IMR-90 (cell line): ENCODE measurements around the gene FAM43B. TPM values are rescaled to one million over a fixed set of nuclear protein-coding genes. Genes with fewer than 3 reads are reported as not detected.

ENCODE experiments used
- ATAC-seq: fragments of 200-7000 bp; cut with Tn5 transposase; 2 replicates; pipeline ENCODE4 v1.9.1; 2020; ENCODE audit warnings: low read depth, mild to moderate bottlenecking, moderate library complexity
- BruUV-seq: library from RNA; stranded (reverse); fragments of 400-500 nt; replicated peaks from 2 replicates; lab custom pipeline; 2021; lab: Mats Ljungman, UMichigan
- CTCF ChIA-PET: fragments of 300-600 bp; formaldehyde crosslinking; extraction: SDS; loops from one replicate; lab custom pipeline; 2021; ENCODE audit warnings: antibody characterized with exemption; lab: Yijun Ruan, JAX
- POLR2A ChIA-PET: fragments of 300-600 bp; sonication (Branson Sonifier 250); formaldehyde crosslinking; loops from one replicate; lab custom pipeline; 2022; ENCODE audit warnings: antibody characterized with exemption; ENCODE audit not compliant: unreplicated experiment; lab: Charles Lee
- DNase-seq: peaks from one replicate; pipeline ENCODE4 v3.0.0; 2013
- H2AFZ ChIP-seq: replicated peaks from 2 replicates; pipeline ENCODE3; 2013; ENCODE audit warnings: low read length, mild to moderate bottlenecking; ENCODE audit not compliant: poor library complexity
- H2AK5ac ChIP-seq: 2 replicates; pipeline ENCODE4 v1.6.1; 2013; ENCODE audit warnings: low read depth, low read length, inconsistent platforms
- H2AK9ac ChIP-seq: replicated peaks from 2 replicates; pipeline ENCODE3; 2013; ENCODE audit warnings: mild to moderate bottlenecking, low read depth, low read length, moderate library complexity; ENCODE audit not compliant: poor library complexity
- H2BK120ac ChIP-seq: 2 replicates; pipeline ENCODE4 v1.6.1; 2013; ENCODE audit warnings: low read depth, low read length, inconsistent platforms
- H2BK15ac ChIP-seq: 3 replicates; pipeline ENCODE4 v1.6.1; 2013; ENCODE audit warnings: low read depth, low read length, inconsistent platforms
- H2BK20ac ChIP-seq: 2 replicates; pipeline ENCODE4 v1.6.1; 2013; ENCODE audit warnings: low read depth, mild to moderate bottlenecking, inconsistent platforms, low read length, moderate library complexity
- H2BK5ac ChIP-seq: 2 replicates; pipeline ENCODE4 v1.6.1; 2013; ENCODE audit warnings: mild to moderate bottlenecking, low read depth, low read length, inconsistent platforms; ENCODE audit not compliant: poor library complexity, severe bottlenecking
- H3K14ac ChIP-seq: replicated peaks from 2 replicates; pipeline ENCODE4 v1.6.1; 2013; ENCODE audit warnings: low read depth, low read length, inconsistent platforms
- H3K18ac ChIP-seq: 2 replicates; pipeline ENCODE4 v1.6.1; 2013; ENCODE audit warnings: low read depth, low read length, control low read depth
- H3K23ac ChIP-seq: 2 replicates; pipeline ENCODE4 v1.6.1; 2013; ENCODE audit warnings: low read depth, low read length, inconsistent platforms
- H3K27ac ChIP-seq: 2 replicates; pipeline ENCODE4 v1.5.1; 2013; ENCODE audit warnings: mild to moderate bottlenecking, control low read depth, low read length; ENCODE audit not compliant: insufficient read depth
- H3K27me3 ChIP-seq: 2 replicates; pipeline ENCODE4 v1.6.1; 2013; ENCODE audit warnings: low read length; ENCODE audit not compliant: control insufficient read depth, insufficient read depth
- H3K36me3 ChIP-seq: 2 replicates; pipeline ENCODE4 v1.6.1; 2013; ENCODE audit warnings: low read length, mixed read lengths; ENCODE audit not compliant: control insufficient read depth, insufficient read depth
- H3K4ac ChIP-seq: 2 replicates; pipeline ENCODE4 v1.6.1; 2013; ENCODE audit warnings: low read depth, low read length, inconsistent platforms
- H3K4me1 ChIP-seq: 2 replicates; pipeline ENCODE4 v1.6.1; 2013; ENCODE audit warnings: low read length, mixed read lengths; ENCODE audit not compliant: control insufficient read depth, insufficient read depth
- H3K4me2 ChIP-seq: 2 replicates; pipeline ENCODE4 v1.6.1; 2013; ENCODE audit warnings: low read depth, mild to moderate bottlenecking, control low read depth, low read length, moderate library complexity
- H3K4me3 ChIP-seq: 2 replicates; pipeline ENCODE4 v1.5.1; 2013; ENCODE audit warnings: low read depth, mild to moderate bottlenecking, control low read depth, low read length, moderate library complexity; ENCODE audit not compliant: insufficient read depth
- H3K56ac ChIP-seq: 2 replicates; pipeline ENCODE4 v1.6.1; 2013; ENCODE audit warnings: low read length, inconsistent platforms; ENCODE audit not compliant: insufficient read depth; ENCODE audit errors: extremely low read depth
- H3K79me1 ChIP-seq, 2 experiments: 2 replicates each; pipeline ENCODE4 v1.6.1; 2013; ENCODE audit warnings: low read length in 2 of 2, inconsistent platforms in 1 of 2, low read depth in 1 of 2
- H3K9ac ChIP-seq: 2 replicates; pipeline ENCODE4 v1.6.1; 2013; ENCODE audit warnings: low read depth, low read length, control low read depth
- H3K9me1 ChIP-seq: 2 replicates; pipeline ENCODE4 v1.6.1; 2013; ENCODE audit warnings: low read length, inconsistent platforms; ENCODE audit not compliant: insufficient read depth
- H3K9me3 ChIP-seq: 2 replicates; pipeline ENCODE4 v1.6.1; 2013; ENCODE audit warnings: low read length; ENCODE audit not compliant: control insufficient read depth, insufficient read depth
- H4K20me1 ChIP-seq: 2 replicates; pipeline ENCODE4 v1.6.1; 2013; ENCODE audit warnings: low read length, inconsistent platforms; ENCODE audit not compliant: insufficient read depth
- H4K5ac ChIP-seq: 2 replicates; pipeline ENCODE4 v1.6.1; 2013; ENCODE audit warnings: mild to moderate bottlenecking, low read depth, low read length, control low read depth
- H4K8ac ChIP-seq, 2 experiments: 2 replicates each; pipeline ENCODE4 v1.6.1; 2013; ENCODE audit warnings: low read depth in 2 of 2, low read length in 2 of 2, control low read depth in 1 of 2, inconsistent platforms in 1 of 2
- H4K91ac ChIP-seq: 2 replicates; pipeline ENCODE4 v1.6.1; 2013; ENCODE audit warnings: low read depth, low read length, inconsistent platforms; ENCODE audit not compliant: insufficient read depth
- POLR2A ChIP-seq: IDR thresholded peaks from 2 replicates; pipeline ENCODE4 v1.6.1; 2012; ENCODE audit warnings: mild to moderate bottlenecking, low read depth, low read length
- WGBS, 2 experiments: methylation state at CpG; one replicate each; pipeline versions ENCODE4 v1.1.5 to v1.1.7; 2013; ENCODE audit warnings: missing lambda C conversion rate in 2 of 2; ENCODE audit not compliant: insufficient read length in 1 of 2; ENCODE audit errors: extremely low coverage in 2 of 2; 5-methylcytosine and 5-hydroxymethylcytosine counted together
- dilution Hi-C: fragments of 300-500 bp; cut with HindIII; formaldehyde crosslinking; loops from one replicate; pipeline ENCODE4 v1.14.3; 2018; ENCODE audit warnings: low sequenced_read_pairs; ENCODE audit not compliant: unreplicated experiment
- in situ Hi-C: fragments of 300-500 bp; cut with MboI; formaldehyde crosslinking; loops from 3 replicates; pipeline ENCODE4 v1.14.3; 2019; ENCODE audit warnings: low sequenced_read_pairs, inconsistent platforms, mixed read lengths
- intact Hi-C: fragments of 100-400 bp; cut with micrococcal nuclease; formaldehyde crosslinking; loops from 2 replicates; pipeline ENCODE4 v1.10.0; 2022
- polyA plus RNA-seq, 3 experiments: library from polyadenylated mRNA; depleted of rRNA; stranded (reverse); fragments of >200 nt; gene quantifications; 2 replicates each; pipeline ENCODE4 v1.2.3, GENCODE V29; 2012; ENCODE audit warnings: low replicate concordance in 1 of 3
- total RNA-seq: library from RNA; depleted of rRNA; stranded (reverse); fragments of >200 nt; gene quantifications from 2 replicates; pipeline ENCODE4 v1.2.3, GENCODE V29; 2012
- TF ChIP-seq, protein P1 (sequence below): conservative IDR thresholded peaks from 2 replicates; pipeline ENCODE4 v1.5.1; 2012; ENCODE audit warnings: mild to moderate bottlenecking, low read depth, low read length, improper control_type of control experiment

Gene FAM43B
- total and polyA plus RNA-seq, 2 of the 4 experiments (the other 2 are of a cell fraction): 0.05 TPM; not detected in 1

DNA sequence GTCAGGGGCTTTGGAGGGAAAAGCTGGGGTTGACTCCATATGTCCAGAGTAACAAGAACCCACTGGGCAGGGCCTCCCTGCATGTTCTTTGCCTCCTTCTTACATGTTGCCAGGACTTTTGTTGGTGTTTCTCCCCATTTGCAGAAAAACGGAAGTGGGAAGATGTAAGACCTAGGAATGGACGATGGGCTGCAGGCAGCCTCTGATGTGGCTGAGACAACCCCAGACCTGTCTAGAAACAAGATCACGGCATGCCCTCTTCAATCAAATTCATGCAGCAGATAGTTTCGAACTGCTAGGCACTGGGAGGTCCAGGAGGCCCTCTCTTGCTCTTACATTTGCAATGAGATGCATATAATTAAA lies 3.4 kb downstream of the FAM43B start:
- intact Hi-C loops: no loop called here
- BruUV-seq: no TSS peak
- no CpG with 5 or more reads among the region's 4 CpGs for WGBS, 2 experiments
- in situ Hi-C loops: no loop called here
- no peak overlapping the region for H3K23ac ChIP-seq
- dilution Hi-C loops: no loop called here
- H3K4me1 ChIP-seq: no peaks in the 10 kb centered on the region
- no peaks in the 10 kb centered on the region for H3K9me1 ChIP-seq
- ATAC-seq (no peak), DNase-seq (no peak)
- no peak overlapping the region for H2AFZ ChIP-seq
- H3K4me2 ChIP-seq: no peak overlapping the region
- no peaks in the 10 kb centered on the region for H3K79me1 ChIP-seq
- H3K18ac ChIP-seq: no peak overlapping the region
- H3K4ac ChIP-seq: no peak overlapping the region
- no peak overlapping the region for H3K56ac ChIP-seq
- no peaks in the 10 kb centered on the region for H3K36me3 ChIP-seq
- CTCF ChIA-PET: no interaction called here
- no peak overlapping the region for H4K8ac ChIP-seq
- H3K27me3 ChIP-seq: peaks cover 81% of the 10 kb centered on the region
- H4K5ac ChIP-seq: no peak overlapping the region
- no peak overlapping the region for H3K27ac ChIP-seq
- no peak overlapping the region for H2BK120ac ChIP-seq
- H2AK5ac ChIP-seq: no peak overlapping the region
- H2AK9ac ChIP-seq: no peak overlapping the region
- no peak overlapping the region for H2BK15ac ChIP-seq
- H3K4me3 ChIP-seq: no peak overlapping the region
- H3K9me3 ChIP-seq: no peaks in the 10 kb centered on the region
- no peak overlapping the region for H3K14ac ChIP-seq
- POLR2A ChIA-PET: no interaction called here
- H2BK5ac ChIP-seq: no peak overlapping the region
- TF ChIP-seq, protein P1, sequence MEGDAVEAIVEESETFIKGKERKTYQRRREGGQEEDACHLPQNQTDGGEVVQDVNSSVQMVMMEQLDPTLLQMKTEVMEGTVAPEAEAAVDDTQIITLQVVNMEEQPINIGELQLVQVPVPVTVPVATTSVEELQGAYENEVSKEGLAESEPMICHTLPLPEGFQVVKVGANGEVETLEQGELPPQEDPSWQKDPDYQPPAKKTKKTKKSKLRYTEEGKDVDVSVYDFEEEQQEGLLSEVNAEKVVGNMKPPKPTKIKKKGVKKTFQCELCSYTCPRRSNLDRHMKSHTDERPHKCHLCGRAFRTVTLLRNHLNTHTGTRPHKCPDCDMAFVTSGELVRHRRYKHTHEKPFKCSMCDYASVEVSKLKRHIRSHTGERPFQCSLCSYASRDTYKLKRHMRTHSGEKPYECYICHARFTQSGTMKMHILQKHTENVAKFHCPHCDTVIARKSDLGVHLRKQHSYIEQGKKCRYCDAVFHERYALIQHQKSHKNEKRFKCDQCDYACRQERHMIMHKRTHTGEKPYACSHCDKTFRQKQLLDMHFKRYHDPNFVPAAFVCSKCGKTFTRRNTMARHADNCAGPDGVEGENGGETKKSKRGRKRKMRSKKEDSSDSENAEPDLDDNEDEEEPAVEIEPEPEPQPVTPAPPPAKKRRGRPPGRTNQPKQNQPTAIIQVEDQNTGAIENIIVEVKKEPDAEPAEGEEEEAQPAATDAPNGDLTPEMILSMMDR: no peak
- TF ChIP-seq POLR2A: no peak
- H4K20me1 ChIP-seq: no peaks in the 10 kb centered on the region; the same call in 1 of the 2 replicates
- H3K9ac ChIP-seq: no peak overlapping the region
- H4K91ac ChIP-seq: no peak overlapping the region
- H2BK20ac ChIP-seq: no peak overlapping the region
